GM19025 (cell line): ENCODE data around the gene ARHGEF7.

ENCODE experiments used
- ATAC-seq: cut with Tn5 transposase; IDR thresholded peaks from one replicate; pipeline ENCODE4 v1.9.1; 2021; ENCODE audit warnings: mild to moderate bottlenecking, low read depth, moderate library complexity; ENCODE audit not compliant: unreplicated experiment

Gene ARHGEF7

DNA sequence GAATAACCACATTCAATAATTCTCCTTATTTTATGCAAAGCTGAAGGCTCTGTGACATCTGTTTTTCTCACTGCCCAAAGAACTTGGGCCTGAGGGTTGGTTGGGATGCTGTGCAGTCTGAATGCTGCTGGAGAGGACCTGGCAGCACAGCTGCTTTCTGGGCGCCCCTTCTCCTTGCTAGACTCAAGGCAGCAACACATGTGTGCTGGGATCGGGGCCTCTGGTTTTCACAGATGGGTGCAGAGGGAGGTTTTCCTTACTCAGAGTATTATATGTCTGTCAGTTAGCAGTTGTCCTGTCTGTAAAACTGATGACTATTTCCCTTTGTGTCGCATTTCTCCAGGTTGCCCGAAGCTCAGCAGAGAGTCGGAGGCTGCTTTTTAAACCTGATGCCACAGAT is 152.1 kb downstream of the ARHGEF7 start:
- no peak for ATAC-seq

DNA sequence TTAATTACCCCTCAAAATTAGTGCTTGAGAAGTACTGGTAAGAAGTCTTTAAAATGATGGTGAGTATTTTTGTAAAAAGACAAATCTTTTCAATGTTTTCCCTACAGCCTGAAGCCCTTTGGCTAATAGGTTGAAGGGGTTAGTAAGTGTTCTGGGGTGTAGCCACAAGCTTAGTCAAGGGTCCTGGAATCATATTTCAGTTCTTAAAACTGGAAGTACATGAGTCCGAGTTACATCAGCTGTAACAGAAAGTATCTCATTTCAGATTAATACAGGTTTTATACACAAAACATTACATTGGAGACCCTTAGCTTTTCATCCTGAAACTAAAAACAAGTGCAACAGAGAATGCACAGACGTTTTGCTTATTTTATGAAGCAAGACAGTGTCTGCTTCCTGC is 152.7 kb downstream of the ARHGEF7 start:
- ATAC-seq, result no peak

DNA sequence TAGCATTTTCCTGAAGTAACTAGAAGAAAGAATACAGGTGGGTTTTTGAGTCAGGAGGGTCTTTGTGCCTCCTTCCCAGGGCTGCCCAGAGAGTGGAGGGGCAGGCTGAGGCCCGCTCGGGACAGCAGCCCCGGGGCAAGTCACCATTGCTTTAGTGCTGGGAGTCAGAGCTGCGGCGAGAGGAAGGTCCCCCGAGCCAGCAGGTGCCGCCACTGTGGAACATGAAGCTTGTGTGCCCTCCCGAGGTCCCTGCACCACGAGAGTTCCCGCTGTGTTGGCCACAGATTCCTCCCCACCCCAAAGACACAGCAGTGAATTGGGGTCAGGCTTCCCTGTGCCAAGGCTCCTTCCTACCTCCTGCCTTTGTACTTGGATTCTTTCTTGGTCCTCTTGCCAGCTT is 154.4 kb downstream of the ARHGEF7 start:
- ATAC-seq, result no peak

DNA sequence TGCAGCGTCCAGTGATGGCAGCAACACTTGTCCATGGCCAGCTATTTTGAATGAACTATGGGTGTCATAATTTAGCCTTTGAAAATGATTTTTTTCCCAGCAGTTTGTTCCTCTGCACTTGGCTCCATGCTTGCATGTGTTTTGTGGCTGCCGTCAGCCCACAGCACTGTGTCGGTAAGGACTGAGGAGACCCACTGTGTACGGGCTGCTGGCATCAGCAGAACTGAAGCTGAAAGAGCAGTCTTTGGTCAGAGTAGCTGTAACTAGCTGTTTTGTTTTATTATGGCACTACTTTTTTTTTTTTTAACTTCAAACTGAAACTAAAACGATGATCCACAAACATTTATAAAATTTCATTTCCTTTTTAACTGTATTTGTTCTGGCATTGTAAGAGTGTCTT is 155.0 kb downstream of the ARHGEF7 start:
- ATAC-seq, result no peak

DNA sequence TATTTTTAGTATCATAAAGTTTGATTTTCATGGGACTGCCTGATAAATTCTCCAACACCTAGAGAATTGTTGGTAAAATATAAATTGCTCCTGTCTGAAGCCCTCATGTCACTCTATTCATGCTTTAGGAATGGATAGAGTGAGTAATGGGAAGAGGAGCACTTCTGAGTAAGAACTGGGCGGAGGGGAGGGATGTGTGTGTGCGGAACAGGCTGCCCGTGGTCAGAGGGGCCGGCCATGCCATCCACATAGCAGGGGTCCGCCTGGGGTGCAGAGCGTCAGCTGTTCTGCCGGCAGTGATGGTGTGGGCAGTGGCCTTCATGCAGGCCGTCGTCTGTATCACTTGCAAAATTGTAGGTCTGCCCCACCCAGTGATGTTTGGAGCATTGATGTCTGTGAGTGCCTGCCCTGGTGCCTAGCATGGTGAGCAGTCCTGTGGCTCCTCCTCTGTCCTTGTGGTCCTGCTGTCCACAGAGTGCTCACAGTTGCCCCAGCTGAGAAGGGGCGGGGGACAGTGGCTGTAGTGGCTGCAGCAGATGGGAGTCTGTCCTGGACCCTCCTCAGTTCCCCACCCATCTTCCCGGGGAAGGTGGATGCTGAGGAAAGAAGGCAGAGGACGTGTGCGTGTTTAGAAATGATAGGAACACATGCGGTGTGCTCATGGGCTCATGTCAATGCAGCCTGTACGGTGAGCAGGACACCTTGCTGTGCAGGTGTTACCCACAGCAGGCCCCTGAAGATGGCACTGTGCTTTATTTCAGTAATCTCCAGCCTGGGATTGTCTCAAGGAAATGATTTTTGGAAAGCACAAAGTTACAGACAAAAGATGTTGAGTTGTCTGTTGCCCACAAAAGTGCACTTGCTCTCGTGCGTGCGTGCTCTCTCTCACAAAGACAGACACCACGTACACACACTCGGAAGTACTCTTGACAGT is 155.9 kb downstream of the ARHGEF7 start:
- no peak for ATAC-seq

DNA sequence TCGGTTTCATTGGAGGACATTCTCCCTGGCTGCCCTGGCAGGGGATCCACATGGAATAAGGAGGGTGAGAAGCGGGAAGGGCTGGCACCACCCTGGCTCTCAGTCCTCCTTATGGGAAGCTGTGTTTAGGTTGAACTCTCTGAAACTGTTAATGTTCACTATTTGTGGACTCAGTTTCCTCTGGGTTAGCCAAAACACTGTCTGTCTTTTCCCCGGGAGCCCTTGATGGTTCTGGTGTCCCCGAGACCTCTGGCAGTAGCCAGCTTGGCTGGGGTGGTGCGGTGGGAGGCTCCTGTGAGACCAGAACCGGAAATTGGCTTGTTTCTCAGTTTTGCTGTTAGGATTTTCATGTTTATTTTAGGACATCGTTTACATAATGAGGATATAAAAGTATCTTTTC is 157.0 kb downstream of the ARHGEF7 start:
- ATAC-seq, result no peak

DNA sequence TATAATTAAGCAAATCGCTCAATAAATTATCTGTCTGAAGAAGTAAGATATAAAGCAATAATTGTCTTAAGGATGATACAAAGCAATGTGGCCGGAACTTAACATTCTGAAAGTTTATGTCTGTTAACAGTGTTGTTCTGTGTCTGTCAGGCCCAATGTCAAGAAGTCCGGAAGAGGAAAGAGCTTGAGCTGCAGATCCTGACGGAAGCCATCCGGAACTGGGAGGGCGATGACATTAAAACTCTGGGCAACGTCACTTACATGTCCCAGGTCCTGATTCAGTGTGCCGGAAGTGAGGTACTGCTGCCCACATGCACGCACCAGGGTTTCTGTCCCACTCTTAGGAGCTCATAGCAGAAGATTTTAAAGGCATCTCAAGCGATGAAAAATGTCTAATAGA is 160.3 kb downstream of the ARHGEF7 start:
- ATAC-seq, result no peak

DNA sequence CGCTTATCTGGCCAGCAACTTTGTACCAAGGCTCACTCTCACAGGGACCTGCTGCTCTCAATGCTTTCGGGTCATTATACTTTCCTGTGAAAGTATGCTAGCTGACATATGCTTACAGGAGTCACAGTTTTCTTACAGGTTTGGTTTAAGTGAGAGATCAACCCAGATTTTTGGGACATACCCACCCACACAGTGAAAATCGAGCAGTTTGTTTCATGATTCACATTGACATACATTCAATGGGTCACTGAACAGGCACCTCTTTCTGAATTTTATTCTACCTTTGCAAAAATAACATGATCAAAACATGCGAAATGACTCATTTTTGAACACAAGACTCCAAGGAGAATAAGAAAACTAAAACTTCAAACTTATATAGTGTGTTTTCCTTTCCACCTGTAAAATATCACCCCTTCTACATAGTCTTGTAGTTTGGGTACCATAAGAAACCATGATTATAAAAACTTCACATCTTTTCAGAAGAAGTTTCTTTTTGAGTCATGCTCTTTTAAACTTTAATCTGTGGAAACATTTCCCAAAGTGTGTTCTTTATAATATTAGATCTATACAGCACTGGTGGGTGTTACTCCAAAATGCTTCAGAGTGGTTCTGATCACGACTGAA is 161.0 kb downstream of the ARHGEF7 start:
- ATAC-seq, result no peak

DNA sequence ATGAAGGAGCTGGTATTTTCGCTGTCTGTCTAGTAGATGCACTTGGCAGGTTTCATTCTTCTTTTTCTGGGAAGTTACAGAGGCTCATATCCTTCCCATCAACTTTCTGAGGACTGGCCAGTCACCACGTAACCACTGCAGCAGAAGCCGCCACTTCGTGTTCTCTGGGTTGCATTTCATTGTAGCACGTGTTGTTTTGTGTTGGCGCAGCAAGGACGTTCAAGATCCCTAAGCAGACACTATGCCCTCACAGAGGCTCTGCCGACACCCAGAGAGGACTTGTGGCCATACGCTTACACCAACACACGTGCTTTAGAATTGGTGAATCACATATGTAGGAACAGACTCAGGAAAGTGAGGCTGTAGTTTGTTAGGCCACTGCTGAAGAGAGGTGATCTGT is 163.1 kb downstream of the ARHGEF7 start:
- ATAC-seq, result no peak

DNA sequence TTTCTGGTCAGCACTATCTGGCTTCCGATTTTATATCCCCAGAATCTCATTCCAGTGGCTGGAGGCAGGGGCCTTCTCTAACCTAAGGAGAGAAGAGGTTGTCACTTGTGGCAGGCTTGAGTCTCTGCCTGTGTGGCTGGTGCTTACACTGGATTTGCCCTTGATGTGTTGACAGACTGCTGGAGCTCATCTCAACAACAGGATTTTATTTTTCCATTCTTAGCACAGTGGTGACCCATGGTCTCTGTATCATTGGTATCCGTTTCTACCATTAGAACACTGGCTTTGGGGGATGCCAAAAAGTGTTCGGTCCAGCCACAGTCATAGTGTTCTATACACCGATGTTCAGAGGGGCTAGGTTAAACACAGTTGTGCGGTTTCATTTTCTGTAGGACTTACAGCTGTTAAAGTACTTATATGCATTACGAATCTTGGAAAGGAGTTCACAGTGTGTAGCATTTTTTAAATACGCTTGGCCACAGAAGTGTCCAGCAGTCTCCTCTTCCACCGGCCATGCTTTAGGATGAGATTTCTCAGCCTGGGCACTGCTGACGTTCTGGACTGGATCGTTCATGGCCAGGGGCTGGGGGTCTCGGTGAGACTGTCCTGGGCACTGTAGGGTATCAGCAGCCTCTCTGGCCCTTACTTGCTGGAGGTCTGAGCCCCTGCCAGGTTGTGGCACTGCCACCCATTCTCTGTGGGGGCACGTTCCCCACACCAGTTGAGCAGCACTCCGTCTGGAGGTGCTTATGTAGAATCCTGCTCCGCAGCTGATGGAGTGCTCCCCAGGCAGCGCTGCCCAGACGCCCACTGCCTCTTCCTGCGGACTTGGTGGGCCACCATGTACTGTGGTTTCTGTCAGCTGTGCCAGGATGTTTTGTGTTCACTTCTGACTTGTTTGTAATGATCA is 163.9 kb downstream of the ARHGEF7 start:
- no peak for ATAC-seq

DNA sequence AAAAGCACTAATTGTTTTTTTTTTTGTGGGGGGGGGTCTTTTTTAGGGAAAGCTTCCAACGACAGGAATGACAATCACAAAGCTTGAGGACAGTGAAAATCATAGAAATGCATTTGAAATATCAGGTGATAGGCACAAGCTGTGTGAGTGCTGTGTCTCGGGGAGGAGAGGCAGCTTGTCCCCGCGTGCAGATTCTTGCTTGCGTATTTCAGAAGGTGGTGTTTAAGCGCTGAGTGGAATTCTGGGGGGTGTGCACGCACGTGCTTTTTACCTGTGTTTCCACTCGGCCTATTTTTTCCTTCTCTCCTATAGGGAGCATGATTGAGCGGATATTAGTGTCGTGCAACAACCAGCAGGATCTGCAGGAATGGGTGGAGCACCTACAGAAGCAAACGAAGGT is 165.1 kb downstream of the ARHGEF7 start:
- no peak for ATAC-seq

DNA sequence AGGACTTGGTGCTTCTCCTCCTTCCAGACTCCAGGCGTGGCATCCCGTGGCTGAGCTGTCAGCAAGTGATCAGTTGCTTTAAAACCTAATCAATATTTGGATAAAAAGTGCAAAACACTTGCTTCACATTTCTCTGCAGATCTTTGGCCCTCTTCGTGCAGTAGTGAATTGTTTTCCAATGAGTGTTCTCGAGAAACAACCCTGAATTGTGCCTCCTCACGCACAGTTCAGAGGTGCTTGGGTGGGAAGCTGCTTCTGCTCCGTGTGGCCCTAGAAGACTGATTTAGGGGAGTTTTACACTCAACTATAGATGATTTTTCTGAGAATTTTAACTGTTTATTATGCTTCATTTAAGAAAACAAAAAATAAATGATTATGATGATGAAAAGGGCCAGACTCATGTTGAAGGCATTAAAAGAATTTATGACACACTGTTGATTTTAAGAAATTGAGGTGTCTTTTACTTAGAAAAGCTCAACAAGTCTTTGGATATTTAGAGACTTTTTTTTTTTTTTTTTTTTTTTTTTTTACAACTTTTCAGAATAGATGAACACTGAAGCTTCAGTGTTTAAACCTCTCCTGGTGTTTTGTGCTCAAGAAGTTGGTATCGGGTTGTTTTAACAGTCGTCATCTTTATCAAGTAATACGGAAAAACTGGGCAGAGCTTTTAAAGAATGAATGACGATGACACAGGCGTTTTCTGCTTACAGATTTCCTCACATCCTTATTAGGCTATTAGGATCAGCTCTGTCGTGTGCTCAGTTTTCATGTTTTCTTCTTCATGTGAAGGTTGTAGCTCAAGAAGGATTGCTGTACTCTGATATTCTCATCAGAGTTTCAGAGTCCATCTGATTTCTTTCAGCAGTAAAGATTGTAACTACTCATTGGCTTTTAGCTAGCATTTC is 165.8 kb downstream of the ARHGEF7 start:
- ATAC-seq, result no peak

DNA sequence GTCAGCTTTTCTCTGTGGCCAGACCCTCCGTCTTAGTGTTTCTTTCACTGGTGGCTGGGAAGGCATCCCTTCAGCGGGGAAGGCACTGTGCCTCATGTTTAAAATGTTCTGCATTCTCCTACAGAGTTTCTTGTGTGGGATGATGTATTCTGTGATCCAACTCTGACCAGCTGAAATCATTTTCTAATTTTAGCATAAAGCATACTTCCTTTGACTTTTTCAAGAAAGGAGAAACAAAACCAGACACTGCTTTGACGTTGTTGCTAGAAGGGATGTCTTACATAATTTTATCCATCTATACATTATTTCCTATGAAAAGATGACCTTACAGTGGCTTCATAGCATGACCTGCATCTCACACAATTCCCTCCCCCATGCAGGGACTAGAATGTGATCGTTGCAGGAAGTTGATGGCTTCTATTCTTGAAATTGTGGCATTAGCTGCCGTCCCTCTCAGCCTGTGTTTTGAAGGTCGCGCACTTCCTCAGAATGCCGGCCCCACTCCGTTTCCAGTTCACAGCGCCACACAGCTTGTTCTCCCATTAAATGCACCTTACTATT is 166.7 kb downstream of the ARHGEF7 start:
- ATAC-seq, result no peak

DNA sequence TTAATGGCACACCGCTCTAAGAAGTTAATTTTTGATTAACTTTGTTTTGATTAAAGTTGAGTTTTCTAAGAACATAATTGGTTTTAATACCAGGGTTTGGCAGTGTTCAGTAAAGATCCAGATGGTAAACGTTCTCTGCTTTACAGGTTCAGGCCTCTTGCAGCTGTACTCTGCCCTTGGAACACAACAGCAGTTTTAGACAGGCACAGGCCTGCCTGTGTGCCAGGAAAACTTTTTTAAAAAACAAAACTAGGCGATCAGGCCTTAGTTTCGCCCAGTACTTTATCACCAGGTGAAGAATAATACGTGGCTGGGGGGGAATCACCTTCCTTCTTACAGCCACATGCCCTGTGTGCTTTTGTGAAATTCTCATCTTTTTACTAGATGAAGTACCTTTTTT is 167.3 kb downstream of the ARHGEF7 start:
- no peak for ATAC-seq

DNA sequence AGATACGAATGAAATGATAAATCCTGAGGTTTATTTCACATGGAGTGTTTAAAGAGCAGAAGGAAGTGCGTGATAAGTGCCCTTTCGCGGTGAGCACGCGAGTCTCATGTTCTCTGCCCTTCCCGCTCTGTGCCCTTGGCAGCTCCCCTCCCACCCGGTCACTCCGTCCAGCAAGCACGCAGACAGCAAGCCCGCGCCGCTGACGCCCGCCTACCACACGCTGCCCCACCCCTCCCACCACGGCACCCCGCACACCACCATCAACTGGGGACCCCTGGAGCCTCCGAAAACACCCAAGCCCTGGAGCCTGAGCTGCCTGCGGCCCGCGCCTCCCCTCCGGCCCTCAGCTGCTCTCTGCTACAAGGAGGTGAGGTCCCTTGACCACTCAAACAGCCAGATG is 167.9 kb downstream of the ARHGEF7 start:
- no peak for ATAC-seq

DNA sequence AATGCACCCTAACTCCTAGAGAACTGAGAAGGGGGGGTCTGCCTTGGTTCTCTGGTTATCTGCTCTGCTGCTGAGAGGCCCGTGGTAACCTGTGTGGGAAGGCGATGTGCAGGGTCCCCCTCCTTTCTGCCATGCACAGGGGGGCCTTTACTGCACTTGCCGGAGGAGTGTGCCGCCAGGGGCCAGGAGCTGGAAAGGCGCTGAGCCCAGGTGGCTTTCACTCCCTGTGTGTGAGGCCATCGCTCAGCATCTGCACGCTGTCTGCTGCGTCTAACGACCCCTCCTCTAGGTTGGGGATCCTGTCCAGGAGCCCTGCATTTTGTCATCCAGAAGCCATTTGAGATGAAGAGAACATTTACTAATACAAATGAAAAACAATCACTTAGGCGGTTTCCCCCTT is 168.3 kb downstream of the ARHGEF7 start:
- ATAC-seq, result no peak

DNA sequence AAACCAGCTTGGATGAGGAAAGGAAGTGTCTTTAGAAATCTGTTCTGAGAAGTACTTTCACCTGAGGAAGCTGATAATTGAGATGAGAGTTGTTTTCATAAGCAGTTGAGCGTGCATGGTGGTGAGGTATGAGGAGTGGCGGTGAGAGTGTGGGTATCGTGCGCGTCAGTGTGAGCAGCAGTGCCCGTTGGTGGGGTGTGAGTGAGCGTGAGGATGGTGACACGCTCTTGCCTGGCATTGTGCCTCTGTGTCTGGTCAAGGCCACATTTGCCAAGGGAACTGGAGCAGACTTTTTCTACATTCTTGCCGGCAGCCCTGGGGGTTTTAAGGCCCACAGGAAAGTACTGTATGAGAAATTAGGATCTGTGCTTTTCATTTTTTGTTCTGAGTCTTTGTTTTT is 168.9 kb downstream of the ARHGEF7 start:
- ATAC-seq, result no peak

DNA sequence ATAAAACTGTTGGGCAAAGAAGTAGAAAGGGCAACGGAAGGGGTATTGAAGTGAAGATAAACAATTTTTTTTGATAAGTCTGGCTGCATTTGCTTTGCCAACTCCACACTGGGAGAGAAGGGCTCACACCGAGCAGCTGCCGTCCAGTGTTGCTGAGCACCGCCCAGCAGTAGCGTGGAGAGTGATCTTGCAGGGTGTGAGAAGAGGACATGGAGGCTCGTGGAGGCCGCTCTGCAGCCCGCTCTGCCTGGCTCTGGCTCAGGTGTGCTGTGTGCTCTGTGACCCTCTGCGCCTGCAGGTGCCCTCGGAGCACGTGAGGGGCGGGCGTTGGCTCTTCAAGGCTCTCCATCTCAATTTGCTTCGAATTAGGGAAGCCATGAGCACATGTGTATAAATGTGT is 169.5 kb downstream of the ARHGEF7 start:
- no peak for ATAC-seq

DNA sequence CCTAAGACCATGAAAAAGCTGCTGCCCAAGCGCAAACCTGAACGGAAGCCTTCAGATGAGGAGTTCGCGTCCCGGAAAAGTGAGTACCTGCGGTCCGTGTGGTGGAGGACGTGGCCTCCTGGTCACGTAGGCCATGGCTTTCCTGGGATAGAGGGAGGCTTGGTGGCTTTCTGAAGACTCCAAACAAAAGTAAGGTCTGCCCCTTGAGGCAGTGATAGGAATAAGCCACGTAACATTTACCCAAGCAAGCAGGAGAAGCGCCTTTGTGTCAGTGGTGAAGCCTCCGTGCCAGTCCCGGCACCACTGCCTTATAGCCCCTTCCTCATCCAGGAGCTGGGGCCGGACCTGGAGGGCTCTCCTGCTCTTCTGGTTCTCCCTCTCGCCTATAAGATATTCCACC is 171.1 kb downstream of the ARHGEF7 start:
- no peak for ATAC-seq

DNA sequence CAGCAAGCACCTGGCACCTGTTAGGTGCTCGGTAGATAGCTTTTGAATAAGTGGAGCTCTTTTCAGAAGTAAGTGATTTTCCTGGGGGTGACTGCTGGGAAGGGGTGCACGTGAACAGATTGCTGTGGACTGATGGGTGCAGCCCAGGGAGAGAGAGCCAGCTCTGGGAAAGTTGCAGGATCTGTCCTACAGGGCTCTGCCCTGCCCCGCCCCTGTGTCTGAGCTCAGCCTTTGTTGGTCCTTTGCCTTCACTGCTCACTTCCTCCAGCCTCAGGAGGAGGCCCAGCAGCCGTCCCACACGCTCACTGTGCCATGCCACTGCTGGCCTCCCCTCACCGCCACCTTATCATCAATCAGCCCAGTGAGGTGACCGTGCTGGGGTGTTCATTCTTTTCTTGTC is 171.6 kb downstream of the ARHGEF7 start:
- no peak for ATAC-seq
